IMR-90 (cell line): ENCODE data around the gene GSG1. TPM values are rescaled to one million over a fixed set of nuclear protein-coding genes. Genes with fewer than 3 reads are reported as not detected.

Source experiments
- ATAC-seq: fragments of 200-7000 bp; cut with Tn5 transposase; 2 replicates; pipeline ENCODE4 v1.9.1; 2020; ENCODE audit warnings: low read depth, mild to moderate bottlenecking, moderate library complexity
- BruUV-seq: library from RNA; stranded (reverse); fragments of 400-500 nt; replicated peaks from 2 replicates; lab custom pipeline; 2021; lab: Mats Ljungman, UMichigan
- CTCF ChIA-PET: fragments of 300-600 bp; formaldehyde crosslinking; extraction: SDS; loops from one replicate; lab custom pipeline; 2021; ENCODE audit warnings: antibody characterized with exemption; lab: Yijun Ruan, JAX
- POLR2A ChIA-PET: fragments of 300-600 bp; sonication (Branson Sonifier 250); formaldehyde crosslinking; loops from one replicate; lab custom pipeline; 2022; ENCODE audit warnings: antibody characterized with exemption; ENCODE audit not compliant: unreplicated experiment; lab: Charles Lee
- DNase-seq: peaks from one replicate; pipeline ENCODE4 v3.0.0; 2013
- H2AFZ ChIP-seq: replicated peaks from 2 replicates; pipeline ENCODE3; 2013; ENCODE audit warnings: low read length, mild to moderate bottlenecking; ENCODE audit not compliant: poor library complexity
- H2AK5ac ChIP-seq: 2 replicates; pipeline ENCODE4 v1.6.1; 2013; ENCODE audit warnings: low read depth, low read length, inconsistent platforms
- H2AK9ac ChIP-seq: replicated peaks from 2 replicates; pipeline ENCODE3; 2013; ENCODE audit warnings: mild to moderate bottlenecking, low read depth, low read length, moderate library complexity; ENCODE audit not compliant: poor library complexity
- H2BK120ac ChIP-seq: 2 replicates; pipeline ENCODE4 v1.6.1; 2013; ENCODE audit warnings: low read depth, low read length, inconsistent platforms
- H2BK15ac ChIP-seq: 3 replicates; pipeline ENCODE4 v1.6.1; 2013; ENCODE audit warnings: low read depth, low read length, inconsistent platforms
- H2BK20ac ChIP-seq: 2 replicates; pipeline ENCODE4 v1.6.1; 2013; ENCODE audit warnings: low read depth, mild to moderate bottlenecking, inconsistent platforms, low read length, moderate library complexity
- H2BK5ac ChIP-seq: 2 replicates; pipeline ENCODE4 v1.6.1; 2013; ENCODE audit warnings: mild to moderate bottlenecking, low read depth, low read length, inconsistent platforms; ENCODE audit not compliant: poor library complexity, severe bottlenecking
- H3K14ac ChIP-seq: replicated peaks from 2 replicates; pipeline ENCODE4 v1.6.1; 2013; ENCODE audit warnings: low read depth, low read length, inconsistent platforms
- H3K18ac ChIP-seq: 2 replicates; pipeline ENCODE4 v1.6.1; 2013; ENCODE audit warnings: low read depth, low read length, control low read depth
- H3K23ac ChIP-seq: 2 replicates; pipeline ENCODE4 v1.6.1; 2013; ENCODE audit warnings: low read depth, low read length, inconsistent platforms
- H3K27ac ChIP-seq: 2 replicates; pipeline ENCODE4 v1.5.1; 2013; ENCODE audit warnings: mild to moderate bottlenecking, control low read depth, low read length; ENCODE audit not compliant: insufficient read depth
- H3K27me3 ChIP-seq: 2 replicates; pipeline ENCODE4 v1.6.1; 2013; ENCODE audit warnings: low read length; ENCODE audit not compliant: control insufficient read depth, insufficient read depth
- H3K36me3 ChIP-seq: 2 replicates; pipeline ENCODE4 v1.6.1; 2013; ENCODE audit warnings: low read length, mixed read lengths; ENCODE audit not compliant: control insufficient read depth, insufficient read depth
- H3K4ac ChIP-seq: 2 replicates; pipeline ENCODE4 v1.6.1; 2013; ENCODE audit warnings: low read depth, low read length, inconsistent platforms
- H3K4me1 ChIP-seq: 2 replicates; pipeline ENCODE4 v1.6.1; 2013; ENCODE audit warnings: low read length, mixed read lengths; ENCODE audit not compliant: control insufficient read depth, insufficient read depth
- H3K4me2 ChIP-seq: 2 replicates; pipeline ENCODE4 v1.6.1; 2013; ENCODE audit warnings: low read depth, mild to moderate bottlenecking, control low read depth, low read length, moderate library complexity
- H3K4me3 ChIP-seq: 2 replicates; pipeline ENCODE4 v1.5.1; 2013; ENCODE audit warnings: low read depth, mild to moderate bottlenecking, control low read depth, low read length, moderate library complexity; ENCODE audit not compliant: insufficient read depth
- H3K56ac ChIP-seq: 2 replicates; pipeline ENCODE4 v1.6.1; 2013; ENCODE audit warnings: low read length, inconsistent platforms; ENCODE audit not compliant: insufficient read depth; ENCODE audit errors: extremely low read depth
- H3K79me1 ChIP-seq, 2 experiments: 2 replicates each; pipeline ENCODE4 v1.6.1; 2013; ENCODE audit warnings: low read length in 2 of 2, inconsistent platforms in 1 of 2, low read depth in 1 of 2
- H3K9ac ChIP-seq: 2 replicates; pipeline ENCODE4 v1.6.1; 2013; ENCODE audit warnings: low read depth, low read length, control low read depth
- H3K9me1 ChIP-seq: 2 replicates; pipeline ENCODE4 v1.6.1; 2013; ENCODE audit warnings: low read length, inconsistent platforms; ENCODE audit not compliant: insufficient read depth
- H3K9me3 ChIP-seq: 2 replicates; pipeline ENCODE4 v1.6.1; 2013; ENCODE audit warnings: low read length; ENCODE audit not compliant: control insufficient read depth, insufficient read depth
- H4K20me1 ChIP-seq: 2 replicates; pipeline ENCODE4 v1.6.1; 2013; ENCODE audit warnings: low read length, inconsistent platforms; ENCODE audit not compliant: insufficient read depth
- H4K5ac ChIP-seq: 2 replicates; pipeline ENCODE4 v1.6.1; 2013; ENCODE audit warnings: mild to moderate bottlenecking, low read depth, low read length, control low read depth
- H4K8ac ChIP-seq, 2 experiments: 2 replicates each; pipeline ENCODE4 v1.6.1; 2013; ENCODE audit warnings: low read depth in 2 of 2, low read length in 2 of 2, control low read depth in 1 of 2, inconsistent platforms in 1 of 2
- H4K91ac ChIP-seq: 2 replicates; pipeline ENCODE4 v1.6.1; 2013; ENCODE audit warnings: low read depth, low read length, inconsistent platforms; ENCODE audit not compliant: insufficient read depth
- BHLHE40 ChIP-seq: fragments of 150-350 bp; IDR thresholded peaks from 2 replicates; pipeline ENCODE4 v1.6.1; 2016; ENCODE audit warnings: mild to moderate bottlenecking, low read depth, low read length
- CEBPB ChIP-seq: IDR thresholded peaks from 2 replicates; pipeline ENCODE4 v1.6.1; 2012; ENCODE audit warnings: low read depth, low read length, improper control_type of control experiment
- CHD1 ChIP-seq: IDR thresholded peaks from 2 replicates; pipeline ENCODE4 v1.6.1; 2012; ENCODE audit warnings: low read depth, low read length, improper control_type of control experiment
- CTCF ChIP-seq: conservative IDR thresholded peaks from 2 replicates; pipeline ENCODE4 v1.5.1; 2012; ENCODE audit warnings: mild to moderate bottlenecking, low read depth, low read length, improper control_type of control experiment
- ELK1 ChIP-seq: fragments of 150-350 bp; IDR thresholded peaks from 2 replicates; pipeline ENCODE4 v1.6.1; 2016; ENCODE audit warnings: low read depth, mild to moderate bottlenecking, low read length, moderate library complexity, borderline replicate concordance
- FOS ChIP-seq: fragments of 150-350 bp; IDR thresholded peaks from 2 replicates; pipeline ENCODE4 v1.6.1; 2016; ENCODE audit warnings: low read depth, low read length
- MAFK ChIP-seq: IDR thresholded peaks from 2 replicates; pipeline ENCODE4 v1.6.1; 2012; ENCODE audit warnings: low read depth, low read length, improper control_type of control experiment
- MAZ ChIP-seq: IDR thresholded peaks from 2 replicates; pipeline ENCODE4 v1.6.1; 2012; ENCODE audit warnings: low read depth, mild to moderate bottlenecking, low read length, improper control_type of control experiment, moderate library complexity, borderline replicate concordance
- MXI1 ChIP-seq: IDR thresholded peaks from 2 replicates; pipeline ENCODE4 v1.6.1; 2012; ENCODE audit warnings: low read depth, mild to moderate bottlenecking, low read length, moderate library complexity, borderline replicate concordance
- NFE2L2 ChIP-seq: fragments of 150-350 bp; IDR thresholded peaks from 2 replicates; pipeline ENCODE4 v1.6.1; 2016; ENCODE audit warnings: low read depth, mild to moderate bottlenecking, low read length
- POLR2A ChIP-seq: IDR thresholded peaks from 2 replicates; pipeline ENCODE4 v1.6.1; 2012; ENCODE audit warnings: mild to moderate bottlenecking, low read depth, low read length
- RAD21 ChIP-seq: IDR thresholded peaks from 2 replicates; pipeline ENCODE4 v1.6.1; 2012; ENCODE audit warnings: low read length, improper control_type of control experiment
- RCOR1 ChIP-seq: IDR thresholded peaks from 2 replicates; pipeline ENCODE4 v1.6.1; 2012; ENCODE audit warnings: mild to moderate bottlenecking, low read length, improper control_type of control experiment; ENCODE audit not compliant: insufficient replicate concordance
- RFX5 ChIP-seq: IDR thresholded peaks from 2 replicates; pipeline ENCODE4 v1.8.0; 2012; ENCODE audit warnings: low read depth, mild to moderate bottlenecking, low read length, moderate library complexity
- SMC3 ChIP-seq: fragments of 150-350 bp; IDR thresholded peaks from 2 replicates; pipeline ENCODE4 v1.6.1; 2016; ENCODE audit warnings: low read depth, mild to moderate bottlenecking, antibody characterized with exemption, low read length, moderate library complexity
- USF2 ChIP-seq: fragments of 150-350 bp; IDR thresholded peaks from 2 replicates; pipeline ENCODE4 v1.6.1; 2017; ENCODE audit warnings: mild to moderate bottlenecking, antibody characterized with exemption, low read length, low read depth
- WGBS, 2 experiments: methylation state at CpG; one replicate each; pipeline versions ENCODE4 v1.1.5 to v1.1.7; 2013; ENCODE audit warnings: missing lambda C conversion rate in 2 of 2; ENCODE audit not compliant: insufficient read length in 1 of 2; ENCODE audit errors: extremely low coverage in 2 of 2; 5-methylcytosine and 5-hydroxymethylcytosine counted together
- dilution Hi-C: fragments of 300-500 bp; cut with HindIII; formaldehyde crosslinking; loops from one replicate; pipeline ENCODE4 v1.14.3; 2018; ENCODE audit warnings: low sequenced_read_pairs; ENCODE audit not compliant: unreplicated experiment
- in situ Hi-C: fragments of 300-500 bp; cut with MboI; formaldehyde crosslinking; loops from 3 replicates; pipeline ENCODE4 v1.14.3; 2019; ENCODE audit warnings: low sequenced_read_pairs, inconsistent platforms, mixed read lengths
- intact Hi-C: fragments of 100-400 bp; cut with micrococcal nuclease; formaldehyde crosslinking; loops from 2 replicates; pipeline ENCODE4 v1.10.0; 2022
- polyA plus RNA-seq, 3 experiments: library from polyadenylated mRNA; depleted of rRNA; stranded (reverse); fragments of >200 nt; gene quantifications; 2 replicates each; pipeline ENCODE4 v1.2.3, GENCODE V29; 2012; ENCODE audit warnings: low replicate concordance in 1 of 3
- total RNA-seq: library from RNA; depleted of rRNA; stranded (reverse); fragments of >200 nt; gene quantifications from 2 replicates; pipeline ENCODE4 v1.2.3, GENCODE V29; 2012

The GSG1 gene
- total and polyA plus RNA-seq, 2 of the 4 experiments (the other 2 are of a cell fraction): 1.8 to 2.9 TPM

GRCh38 chr12:13125996-13126395 lies 22.5 kb upstream of the GSG1 start:
- no peak overlapping the region for H3K27ac ChIP-seq
- TF ChIP-seq RCOR1 (no peak), RFX5 (no peak), USF2 (no peak), CTCF (no peak), SMC3 (no peak), CEBPB (no peak), MAZ (no peak), BHLHE40 (no peak), ELK1 (no peak), FOS (no peak), CHD1 (no peak), RAD21 (no peak), MXI1 (no peak), POLR2A (no peak), NFE2L2 (no peak), MAFK (no peak)
- no peak overlapping the region for H4K91ac ChIP-seq
- ATAC-seq (no peak), DNase-seq (no peak)
- POLR2A ChIA-PET: no interaction called here
- WGBS, 2 experiments: 100% methylated on average over 1 of the region's 2 CpGs; no CpG with 5 or more reads in 1 of the 2 experiments
- no peak overlapping the region for H4K5ac ChIP-seq
- H3K9ac ChIP-seq: no peak overlapping the region
- H3K4me3 ChIP-seq: no peak overlapping the region
- no peak overlapping the region for H3K14ac ChIP-seq
- in situ Hi-C loops (no loop called here), dilution Hi-C loops (no loop called here), intact Hi-C loops (no loop called here)
- H2AFZ ChIP-seq: no peak overlapping the region
- peaks cover 11% of the 10 kb centered on the region for H3K9me1 ChIP-seq
- no peak overlapping the region for H3K4ac ChIP-seq
- no peaks in the 10 kb centered on the region for H3K27me3 ChIP-seq
- H4K20me1 ChIP-seq: no peaks in the 10 kb centered on the region
- no peak overlapping the region for H2BK15ac ChIP-seq
- CTCF ChIA-PET: no interaction called here
- no peaks in the 10 kb centered on the region for H3K79me1 ChIP-seq
- no peak overlapping the region for H4K8ac ChIP-seq
- H2BK20ac ChIP-seq: no peak overlapping the region
- H2AK9ac ChIP-seq: no peak overlapping the region
- no peak overlapping the region for H3K18ac ChIP-seq
- peaks cover 10% of the 10 kb centered on the region for H3K4me1 ChIP-seq
- H2BK5ac ChIP-seq: no peak overlapping the region
- H2BK120ac ChIP-seq: no peak overlapping the region
- H3K23ac ChIP-seq: no peak overlapping the region
- H3K56ac ChIP-seq: no peak overlapping the region
- H3K4me2 ChIP-seq: no peak overlapping the region
- no TSS peak for BruUV-seq
- H2AK5ac ChIP-seq: no peak overlapping the region
- no peaks in the 10 kb centered on the region for H3K9me3 ChIP-seq
- H3K36me3 ChIP-seq: no peaks in the 10 kb centered on the region
